ENCODE measurements around the gene PIEZO2. TPM values are rescaled to one million over a fixed set of nuclear protein-coding genes. Genes with fewer than 3 reads are reported as not detected.

The PIEZO2 gene
- total and polyA plus RNA-seq, 2 of the 8 experiments (the other 6 are each of a cell fraction or from before 2014, with no cell fraction given), result 4.7 to 16.5 TPM

GRCh38 chr18:10680271-10680596 is 469.1 kb downstream of the PIEZO2 start:
- H3K14ac ChIP-seq (ENCODE audit: insufficient read length), result no peak overlapping the region
- CTCF ChIA-PET (ENCODE audit: partially characterized antibody), result interaction anchor here (1.3 kb wide), 1 partner anchor 120 kb away, joined by 4 read pairs; no protein-coding TSS in a partner anchor
- no peaks in the 10 kb centered on the region for H3K9me3 ChIP-seq (ENCODE audit: insufficient read depth in 2 of 2, low read depth in 1 of 2, low read length in 1 of 2)
- no peaks in the 10 kb centered on the region for H3K23me2 ChIP-seq (ENCODE audit: low read depth, low read length)
- DNase-seq (ENCODE audit: low read depth in 1 of 2, low spot score in 2 of 2) (no peak), FAIRE-seq (no peak)
- no peak overlapping the region for H3K27ac ChIP-seq (ENCODE audit: low read depth, low read length)
- no peak overlapping the region for H3K56ac ChIP-seq (replicated peaks; ENCODE audit: insufficient read length, low read depth, low read length)
- no peaks in the 10 kb centered on the region for H3K27me3 ChIP-seq (replicated peaks in 1 of 4; ENCODE audit: control insufficient read depth in 3 of 4, extremely low read depth in 1 of 4, insufficient read depth in 3 of 4, low read length in 3 of 4)
- no peak overlapping the region for H3K4ac ChIP-seq (replicated peaks; ENCODE audit: insufficient read length, low read depth, low read length)
- H2AK5ac ChIP-seq (ENCODE audit: low read depth, low read length), result no peak overlapping the region
- no peak overlapping the region for H3K4me2 ChIP-seq (ENCODE audit: insufficient read depth in 1 of 2, low read depth in 2 of 2, low read length in 2 of 2)
- no peaks in the 10 kb centered on the region for H3K4me1 ChIP-seq (replicated peaks in 1 of 4; ENCODE audit: control insufficient read depth in 3 of 4, insufficient read depth in 4 of 4, low read length in 3 of 4)
- no peak overlapping the region for H2AFZ ChIP-seq (ENCODE audit: low read length)
- TF ChIP-seq GABPA (IDR thresholded peaks at IDR 0.05; ENCODE audit: borderline replicate concordance, insufficient read depth, low read length) (no peak), HDAC2 (IDR thresholded peaks at IDR 0.05; ENCODE audit: borderline replicate concordance in 1 of 2, low read depth in 2 of 2, low read length in 2 of 2) (no peak), ASH2L (IDR thresholded peaks at IDR 0.05; ENCODE audit: low read length) (no peak), JUN (IDR thresholded peaks at IDR 0.05; ENCODE audit: low read depth, low read length) (no peak), CTBP2 (IDR thresholded peaks at IDR 0.05; ENCODE audit: borderline replicate concordance, insufficient read depth, insufficient read length, low read length) (no peak), JUND (IDR thresholded peaks at IDR 0.05; ENCODE audit: low read length) (no peak), GTF2F1 (IDR thresholded peaks at IDR 0.05; ENCODE audit: borderline replicate concordance, low read depth, low read length) (no peak), EGR1 (IDR thresholded peaks at IDR 0.05; ENCODE audit: borderline replicate concordance, low read depth, low read length) (no peak), KDM4A (IDR thresholded peaks at IDR 0.05; ENCODE audit: low read depth, low read length, severe bottlenecking) (no peak), TEAD4 (IDR thresholded peaks at IDR 0.05; ENCODE audit: low read depth, low read length) (no peak), RNF2 (IDR thresholded peaks at IDR 0.05; ENCODE audit: borderline replicate concordance, low read depth, low read length, missing control alignments, poor library complexity, severe bottlenecking) (no peak), EP300 (IDR thresholded peaks at IDR 0.05; ENCODE audit: borderline replicate concordance in 1 of 2, low read depth in 2 of 2, low read length in 2 of 2) (no peak)
- TF ChIP-seq, protein P1, sequence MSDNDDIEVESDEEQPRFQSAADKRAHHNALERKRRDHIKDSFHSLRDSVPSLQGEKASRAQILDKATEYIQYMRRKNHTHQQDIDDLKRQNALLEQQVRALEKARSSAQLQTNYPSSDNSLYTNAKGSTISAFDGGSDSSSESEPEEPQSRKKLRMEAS (IDR thresholded peaks at IDR 0.05), result no peak
- no peak overlapping the region for H2BK5ac ChIP-seq (ENCODE audit: low read depth, low read length)
- no peak overlapping the region for H3K23ac ChIP-seq (ENCODE audit: insufficient read length)
- H3K4me3 ChIP-seq (ENCODE audit: extremely low read depth in 1 of 4, insufficient read depth in 2 of 4, low read depth in 3 of 4, low read length in 4 of 4), result no peak overlapping the region
- no peak overlapping the region for H3K9ac ChIP-seq (replicated peaks in 1 of 4; ENCODE audit: extremely low read depth in 1 of 4, low read depth in 3 of 4, low read length in 3 of 4)
- H3K79me2 ChIP-seq (ENCODE audit: control insufficient read depth in 1 of 2, insufficient read depth in 2 of 2, low read length in 2 of 2), result no peaks in the 10 kb centered on the region
- H2BK15ac ChIP-seq (ENCODE audit: low read length), result no peak overlapping the region
- no peak overlapping the region for H4K91ac ChIP-seq (replicated peaks; ENCODE audit: insufficient read length, low read length)
- POLR2A ChIA-PET (ENCODE audit: partially characterized antibody), result no interaction called here
- H2BK120ac ChIP-seq (replicated peaks; ENCODE audit: low read depth, low read length), result no peak overlapping the region
- H3K79me1 ChIP-seq (ENCODE audit: low read depth, low read length), result no peaks in the 10 kb centered on the region
- no peak overlapping the region for H4K5ac ChIP-seq (ENCODE audit: insufficient read length, low read depth, low read length)
- no peak overlapping the region for H2BK12ac ChIP-seq (ENCODE audit: low read depth, low read length)
- H4K8ac ChIP-seq (ENCODE audit: extremely low read depth, insufficient read depth, low read length), result no peak overlapping the region
- H2BK20ac ChIP-seq (ENCODE audit: low read length), result no peak overlapping the region
- no peaks in the 10 kb centered on the region for H4K20me1 ChIP-seq (replicated peaks in 1 of 2; ENCODE audit: control insufficient read depth in 1 of 2, insufficient read depth in 2 of 2, low read length in 2 of 2)
- H3K18ac ChIP-seq (ENCODE audit: extremely low read depth, low read length), result no peak overlapping the region
- no peaks in the 10 kb centered on the region for H3K36me3 ChIP-seq (ENCODE audit: control insufficient read depth in 2 of 4, insufficient read depth in 4 of 4, low read length in 3 of 4)
